Kidney epithelial cell (primary cell): Measurements from ENCODE around the gene MAD1L1. TPM values are rescaled to one million over a fixed set of nuclear protein-coding genes. Genes with fewer than 3 reads are reported as not detected.

ENCODE experiments used
- DNase-seq: peaks from one replicate; pipeline ENCODE4 v3.0.0-alpha.2; 2010; ENCODE audit warnings: low read depth
- H3K27me3 ChIP-seq: 2 replicates; pipeline ENCODE4 v1.6.0; 2011; ENCODE audit warnings: low read length; ENCODE audit not compliant: control insufficient read depth, insufficient read depth
- H3K36me3 ChIP-seq: 2 replicates; pipeline ENCODE4 v1.5.1; 2011; ENCODE audit warnings: low read length; ENCODE audit not compliant: control insufficient read depth, insufficient read depth
- H3K4me3 ChIP-seq: 2 replicates; pipeline ENCODE4 v1.5.1; 2011; ENCODE audit warnings: low read depth, mild to moderate bottlenecking, control low read depth, low read length
- CTCF ChIP-seq: IDR thresholded peaks from 2 replicates; pipeline ENCODE4 v1.5.1; 2011; ENCODE audit warnings: mild to moderate bottlenecking, moderate library complexity, low read length, control low read depth, inconsistent platforms; ENCODE audit not compliant: insufficient read depth, poor library complexity, severe bottlenecking
- total RNA-seq: library from RNA; depleted of rRNA; stranded (reverse); fragments of >200 nt; gene quantifications from 2 replicates; pipeline ENCODE4 v1.2.3, GENCODE V29; 2015

The MAD1L1 gene
- total RNA-seq, 1 donor from 2014 or later = 61.2 TPM

- TF ChIP-seq CTCF = no peak
- Histone ChIP-seq H3K4me3 (no peak overlapping the region), H3K27me3 (no peaks in the 10 kb centered on the region), H3K36me3 (no peaks in the 10 kb centered on the region)
- no peak for DNase-seq
These were observed 126.8 kb downstream of the MAD1L1 start for GRCh38 chr7:2105917-2106316.

GRCh38 chr7:2105280-2105679, 127.5 kb downstream of the MAD1L1 start:
- Histone ChIP-seq H3K27me3 (no peaks in the 10 kb centered on the region), H3K4me3 (no peak overlapping the region), H3K36me3 (no peaks in the 10 kb centered on the region)
- TF ChIP-seq CTCF = no peak
- no peak for DNase-seq

- H3K27me3 ChIP-seq = no peaks in the 10 kb centered on the region
- no peak for TF ChIP-seq CTCF
- no peaks in the 10 kb centered on the region for H3K36me3 ChIP-seq
- H3K4me3 ChIP-seq = no peak overlapping the region
- no peak for DNase-seq
These were observed 128.0 kb downstream of the MAD1L1 start for GRCh38 chr7:2104716-2105115.

GRCh38 chr7:2104107-2104710, 128.5 kb downstream of the MAD1L1 start:
- no peaks in the 10 kb centered on the region for H3K36me3 ChIP-seq
- no peaks in the 10 kb centered on the region for H3K27me3 ChIP-seq
- TF ChIP-seq CTCF = peak; percentile 86
- H3K4me3 ChIP-seq = no peak overlapping the region
- DNase-seq = no peak

- Histone ChIP-seq H3K36me3 (no peaks in the 10 kb centered on the region), H3K27me3 (no peaks in the 10 kb centered on the region), H3K4me3 (no peak overlapping the region)
- no peak for DNase-seq
- TF ChIP-seq CTCF = peak; percentile 13
These were observed 129.5 kb downstream of the MAD1L1 start for GRCh38 chr7:2103071-2103898.
